ENCODE measurements around the gene PAX1.
A peak's percentile ranks its signal among the peaks of the same experiment; 100 is the strongest.

- TF ChIP-seq EP300 (IDR thresholded peaks at IDR 0.05; ENCODE audit: borderline replicate concordance) = no peak
- TF ChIP-seq EGR1 (IDR thresholded peaks at IDR 0.05) = no peak
- no peak for TF ChIP-seq TAF1 (IDR thresholded peaks at IDR 0.05; ENCODE audit: low read depth)
- TF ChIP-seq REST (IDR thresholded peaks at IDR 0.05; ENCODE audit: low read depth) = no peak
- TF ChIP-seq ZBTB7A (IDR thresholded peaks at IDR 0.05; ENCODE audit: low read depth) = no peak
- TF ChIP-seq NFIC (IDR thresholded peaks at IDR 0.05) = peak; percentile 15; the same call in 1 of the 2 replicates
- no peak for TF ChIP-seq MAX (IDR thresholded peaks at IDR 0.05)
- TF ChIP-seq CEBPB (IDR thresholded peaks at IDR 0.05) = no peak
- no peak for TF ChIP-seq FOXM1 (IDR thresholded peaks at IDR 0.05; ENCODE audit: borderline replicate concordance, low read depth)
Observed at GRCh38 chr20:21682521-21682954, 22.9 kb upstream of the PAX1 start.

Data from Ishikawa (cell line).